Panc1 (cell line): ENCODE data around the gene IGF2BP1.

ENCODE experiments used
- CTCF ChIP-seq: fragments of 450-650 bp; IDR thresholded peaks from 2 replicates; pipeline ENCODE4 v1.5.1; 2017; ENCODE audit warnings: mild to moderate bottlenecking
- POLR2AphosphoS5 ChIP-seq: IDR thresholded peaks from 2 replicates; pipeline ENCODE4 v1.6.1; 2012; ENCODE audit warnings: mild to moderate bottlenecking, low read depth, low read length, moderate library complexity
- REST ChIP-seq, 2 experiments: IDR thresholded peaks; 2 replicates each; pipeline ENCODE4 v1.6.1; 2011 to 2012; ENCODE audit warnings: low read depth in 2 of 2, control low read depth in 1 of 2, low read length in 1 of 2, mild to moderate bottlenecking in 1 of 2, moderate library complexity in 1 of 2; ENCODE audit not compliant: insufficient read depth in 1 of 2
- SIN3A ChIP-seq: IDR thresholded peaks from 2 replicates; pipeline ENCODE4 v1.6.1; 2012; ENCODE audit warnings: low read depth, mild to moderate bottlenecking, low read length, moderate library complexity, borderline replicate concordance; ENCODE audit not compliant: insufficient read depth
- TCF7L2 ChIP-seq: IDR thresholded peaks from 2 replicates; pipeline ENCODE4 v1.6.1; 2011; ENCODE audit warnings: mild to moderate bottlenecking, low read depth, low read length, inconsistent platforms

DNA sequence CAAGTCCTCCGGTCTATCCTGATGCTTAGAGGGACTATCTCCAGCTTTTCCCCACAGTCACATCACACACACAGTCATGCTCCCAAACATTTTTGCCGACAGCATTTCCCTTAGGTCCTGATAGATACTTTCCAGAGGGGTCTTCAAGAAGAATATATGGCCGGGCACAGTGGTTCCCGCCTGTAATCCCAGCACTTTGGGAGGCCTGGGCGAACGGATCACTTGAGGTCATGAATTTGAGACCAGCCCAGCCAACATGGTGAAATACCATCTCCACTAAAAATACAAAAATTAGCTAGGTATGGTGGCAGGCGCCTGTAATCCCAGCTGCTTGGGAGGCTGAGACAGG, 24.5 kb upstream of the IGF2BP1 start:
- TF ChIP-seq CTCF = no peak
- no peak for TF ChIP-seq POLR2AphosphoS5
- no peak; the same call in 1 of the 2 replicates for TF ChIP-seq TCF7L2
- TF ChIP-seq SIN3A = no peak
- no peak for TF ChIP-seq REST (IDR thresholded peaks at IDR 0.05; ENCODE audit: insufficient read depth in 1 of 2, low read depth in 2 of 2, low read length in 1 of 2)
